DND-41 (cell line): ENCODE data around the gene SLC27A3.

ENCODE experiments used
- ATAC-seq: fragments of 200-7000 bp; cut with Tn5 transposase; 3 replicates; pipeline ENCODE4 v1.9.1; 2021; ENCODE audit warnings: low read depth; ENCODE audit not compliant: insufficient read depth
- DNase-seq: peaks from one replicate; pipeline ENCODE4 v3.0.0-alpha.2; 2020
- H2AFZ ChIP-seq: 2 replicates; pipeline ENCODE4 v1.6.0; 2012; ENCODE audit warnings: low read depth, low read length
- H3K27ac ChIP-seq: 2 replicates; pipeline ENCODE4 v1.5.1; 2012; ENCODE audit warnings: low read length, inconsistent platforms
- H3K27me3 ChIP-seq: fragments of 200-600 bp; sonication (generic); 2 replicates; pipeline ENCODE4 v1.6.0; 2012; ENCODE audit warnings: low read length, mild to moderate bottlenecking, inconsistent platforms; ENCODE audit not compliant: insufficient read depth, poor library complexity
- H3K36me3 ChIP-seq: 2 replicates; pipeline ENCODE4 v1.5.1; 2012; ENCODE audit warnings: low read length, inconsistent platforms; ENCODE audit not compliant: insufficient read depth
- H3K4me1 ChIP-seq: 2 replicates; pipeline ENCODE4 v1.5.1; 2012; ENCODE audit warnings: mild to moderate bottlenecking, low read length; ENCODE audit not compliant: insufficient read depth
- H3K4me2 ChIP-seq: 2 replicates; pipeline ENCODE4 v1.6.0; 2012; ENCODE audit warnings: mild to moderate bottlenecking, moderate library complexity, low read length, inconsistent platforms; ENCODE audit not compliant: insufficient read depth
- H3K4me3 ChIP-seq, 2 experiments: fragments of 200-600 bp in 1 of 2; shearing (Covaris generic) in 1 of 2; 2 replicates each; pipeline ENCODE4 v1.5.1; 2012 to 2016; ENCODE audit warnings: inconsistent platforms in 2 of 2, low read length in 2 of 2, mild to moderate bottlenecking in 2 of 2, low read depth in 1 of 2, moderate library complexity in 1 of 2
- H3K79me2 ChIP-seq: 2 replicates; pipeline ENCODE4 v1.6.0; 2012; ENCODE audit warnings: low read length, inconsistent platforms; ENCODE audit not compliant: insufficient read depth
- H3K9ac ChIP-seq: 2 replicates; pipeline ENCODE4 v1.6.0; 2012; ENCODE audit warnings: low read depth, mild to moderate bottlenecking, inconsistent platforms, low read length, moderate library complexity
- H3K9me3 ChIP-seq: 2 replicates; pipeline ENCODE4 v1.5.1; 2012; ENCODE audit warnings: low read length, moderate library complexity, mild to moderate bottlenecking, inconsistent platforms; ENCODE audit not compliant: insufficient read depth, severe bottlenecking
- H4K20me1 ChIP-seq: 2 replicates; pipeline ENCODE4 v1.6.0; 2012; ENCODE audit warnings: low read length; ENCODE audit not compliant: insufficient read depth
- CTCF ChIP-seq: IDR thresholded peaks from 2 replicates; pipeline ENCODE4 v1.5.1; 2012; ENCODE audit warnings: borderline replicate concordance, low read length, moderate library complexity, mild to moderate bottlenecking; ENCODE audit not compliant: poor library complexity, severe bottlenecking; ENCODE audit errors: extremely low read depth
- EZH2 ChIP-seq: IDR thresholded peaks from 3 replicates; pipeline ENCODE4 v1.6.1; 2012; ENCODE audit warnings: borderline replicate concordance, low read depth, mild to moderate bottlenecking, moderate library complexity, low read length, inconsistent platforms; ENCODE audit not compliant: severe bottlenecking

SLC27A3 gene

GRCh38 chr1:153795330-153795837 is 20.2 kb downstream of the SLC27A3 start:
- Histone ChIP-seq H3K9me3 (no peaks in the 10 kb centered on the region), H3K27me3 (no peaks in the 10 kb centered on the region), H2AFZ (no peak overlapping the region), H3K79me2 (no peaks in the 10 kb centered on the region), H3K9ac (no peak overlapping the region), H4K20me1 (no peaks in the 10 kb centered on the region), H3K4me2 (no peak overlapping the region), H3K27ac (no peak overlapping the region), H3K36me3 (no peaks in the 10 kb centered on the region), H3K4me3 (no peak overlapping the region), H3K4me1 (peaks cover 3% of the 10 kb centered on the region; the same call in 1 of the 2 replicates)
- TF ChIP-seq EZH2 (no peak), CTCF (no peak)
- ATAC-seq (no peak), DNase-seq (no peak)

- Histone ChIP-seq H2AFZ (no peak overlapping the region), H3K4me1 (no peaks in the 10 kb centered on the region; the same call in 1 of the 2 replicates), H3K9me3 (no peaks in the 10 kb centered on the region), H3K27ac (no peak overlapping the region), H3K27me3 (no peaks in the 10 kb centered on the region), H3K79me2 (no peaks in the 10 kb centered on the region), H3K36me3 (no peaks in the 10 kb centered on the region; the same call in 1 of the 2 replicates), H3K4me3 (no peak overlapping the region), H3K4me2 (no peak overlapping the region), H3K9ac (no peak overlapping the region), H4K20me1 (no peaks in the 10 kb centered on the region; the same call in 1 of the 2 replicates)
- ATAC-seq = 0 out of 3 replicates have a peak, but pooled peaks have one; percentile 32
- TF ChIP-seq EZH2 = no peak
- no peak for TF ChIP-seq CTCF
- DNase-seq = no peak
Observed at GRCh38 chr1:153795934-153796785, 21.0 kb downstream of the SLC27A3 start.

- H3K27me3 ChIP-seq = no peaks in the 10 kb centered on the region
- DNase-seq (peak; percentile 82), ATAC-seq (peak; percentile 85)
- H3K4me2 ChIP-seq = no peak overlapping the region
- no peaks in the 10 kb centered on the region for H3K79me2 ChIP-seq
- no peaks in the 10 kb centered on the region; the same call in 1 of the 2 replicates for H4K20me1 ChIP-seq
- H2AFZ ChIP-seq = no peak overlapping the region
- H3K9me3 ChIP-seq = no peaks in the 10 kb centered on the region
- no peak overlapping the region for H3K4me3 ChIP-seq
- TF ChIP-seq CTCF (peak; percentile 90), EZH2 (no peak)
- H3K36me3 ChIP-seq = no peaks in the 10 kb centered on the region; the same call in 1 of the 2 replicates
- no peaks in the 10 kb centered on the region for H3K4me1 ChIP-seq
- no peak overlapping the region for H3K9ac ChIP-seq
- no peak overlapping the region for H3K27ac ChIP-seq
Observed at GRCh38 chr1:153796786-153797659, 21.8 kb downstream of the SLC27A3 start.
